D721Med (cell line): ENCODE results near the gene UBD.

Source experiments
- DNase-seq: peaks from one replicate; pipeline ENCODE4 v3.0.0; 2011; ENCODE audit warnings: low spot score; ENCODE audit not compliant: insufficient read length
- FAIRE-seq: peaks from 2 replicates; lab custom pipeline; 2011; peaks lifted over from hg19 to GRCh38; lab: Jason Lieb, UNC
- TF ChIP-seq, protein P1 (sequence below): IDR thresholded peaks from 2 replicates; pipeline ENCODE4 v1.5.1; 2012; ENCODE audit warnings: mild to moderate bottlenecking, control low read depth; ENCODE audit not compliant: insufficient read depth; ENCODE audit errors: missing control alignments

The UBD gene

DNA sequence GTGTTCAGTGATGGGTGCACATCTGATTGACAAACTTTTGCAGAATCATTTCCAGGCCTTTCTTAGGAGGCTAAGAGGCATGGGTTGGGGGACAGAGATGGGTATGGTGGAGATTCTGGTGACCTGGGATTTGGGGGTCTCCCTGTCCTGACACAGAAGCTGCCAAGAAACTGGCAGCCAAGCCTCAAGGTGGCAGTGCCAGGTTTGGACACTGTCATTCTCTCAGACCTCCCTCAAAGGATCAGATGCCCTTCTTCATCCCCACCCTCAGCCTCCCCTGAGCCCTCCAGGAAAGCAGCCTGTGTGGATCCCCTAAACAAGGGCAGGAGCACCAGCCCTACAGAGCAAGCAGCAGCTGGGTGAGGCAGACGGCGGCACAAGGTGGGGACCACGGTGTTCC lies 53.7 kb downstream of the UBD start:
- DNase-seq (no peak), FAIRE-seq (no peak)
- TF ChIP-seq, protein P1, sequence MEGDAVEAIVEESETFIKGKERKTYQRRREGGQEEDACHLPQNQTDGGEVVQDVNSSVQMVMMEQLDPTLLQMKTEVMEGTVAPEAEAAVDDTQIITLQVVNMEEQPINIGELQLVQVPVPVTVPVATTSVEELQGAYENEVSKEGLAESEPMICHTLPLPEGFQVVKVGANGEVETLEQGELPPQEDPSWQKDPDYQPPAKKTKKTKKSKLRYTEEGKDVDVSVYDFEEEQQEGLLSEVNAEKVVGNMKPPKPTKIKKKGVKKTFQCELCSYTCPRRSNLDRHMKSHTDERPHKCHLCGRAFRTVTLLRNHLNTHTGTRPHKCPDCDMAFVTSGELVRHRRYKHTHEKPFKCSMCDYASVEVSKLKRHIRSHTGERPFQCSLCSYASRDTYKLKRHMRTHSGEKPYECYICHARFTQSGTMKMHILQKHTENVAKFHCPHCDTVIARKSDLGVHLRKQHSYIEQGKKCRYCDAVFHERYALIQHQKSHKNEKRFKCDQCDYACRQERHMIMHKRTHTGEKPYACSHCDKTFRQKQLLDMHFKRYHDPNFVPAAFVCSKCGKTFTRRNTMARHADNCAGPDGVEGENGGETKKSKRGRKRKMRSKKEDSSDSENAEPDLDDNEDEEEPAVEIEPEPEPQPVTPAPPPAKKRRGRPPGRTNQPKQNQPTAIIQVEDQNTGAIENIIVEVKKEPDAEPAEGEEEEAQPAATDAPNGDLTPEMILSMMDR: no peak
